Measurements from ENCODE around the gene ZNF761. TPM values are rescaled to one million over a fixed set of nuclear protein-coding genes. Genes with fewer than 3 reads are reported as not detected.
A peak's percentile ranks its signal among the peaks of the same experiment; 100 is the strongest.

ZNF761 gene
- total and polyA plus RNA-seq, 2 of the 13 experiments (the other 11 are each of a cell fraction or from before 2014, with no cell fraction given) = 11.6 to 16.2 TPM

DNA sequence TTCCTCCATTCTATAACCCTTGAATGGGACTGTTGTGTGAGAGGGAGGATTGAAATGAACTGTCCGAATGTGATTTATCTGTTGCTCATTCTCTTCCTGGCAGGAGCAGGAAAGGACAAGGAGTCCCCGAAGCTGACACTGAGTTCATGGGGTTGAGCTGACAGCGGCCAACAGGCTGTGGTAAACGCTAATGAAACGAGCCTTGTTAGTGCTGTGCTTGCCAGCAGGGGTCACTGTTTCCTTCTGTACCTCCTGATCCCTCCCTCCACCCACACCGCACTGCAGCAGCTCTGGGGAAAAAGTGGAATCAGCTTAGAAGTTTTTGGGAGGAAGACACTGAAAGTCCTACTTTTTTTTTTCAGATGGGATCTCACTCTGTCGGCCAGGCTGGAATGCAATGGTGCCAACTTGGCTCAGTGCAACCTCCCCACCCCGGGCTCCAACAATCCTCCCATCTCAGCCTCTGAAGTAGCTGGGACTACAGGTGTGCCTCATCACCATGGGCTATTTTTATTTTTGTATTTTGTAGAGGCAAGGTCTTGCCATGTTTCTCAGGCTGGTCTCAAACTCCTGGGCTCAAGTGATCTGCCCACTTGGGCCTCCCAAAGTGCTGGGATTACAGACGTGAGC is 6.7 kb upstream of the ZNF761 start (continued):
- TF ChIP-seq, protein P1, sequence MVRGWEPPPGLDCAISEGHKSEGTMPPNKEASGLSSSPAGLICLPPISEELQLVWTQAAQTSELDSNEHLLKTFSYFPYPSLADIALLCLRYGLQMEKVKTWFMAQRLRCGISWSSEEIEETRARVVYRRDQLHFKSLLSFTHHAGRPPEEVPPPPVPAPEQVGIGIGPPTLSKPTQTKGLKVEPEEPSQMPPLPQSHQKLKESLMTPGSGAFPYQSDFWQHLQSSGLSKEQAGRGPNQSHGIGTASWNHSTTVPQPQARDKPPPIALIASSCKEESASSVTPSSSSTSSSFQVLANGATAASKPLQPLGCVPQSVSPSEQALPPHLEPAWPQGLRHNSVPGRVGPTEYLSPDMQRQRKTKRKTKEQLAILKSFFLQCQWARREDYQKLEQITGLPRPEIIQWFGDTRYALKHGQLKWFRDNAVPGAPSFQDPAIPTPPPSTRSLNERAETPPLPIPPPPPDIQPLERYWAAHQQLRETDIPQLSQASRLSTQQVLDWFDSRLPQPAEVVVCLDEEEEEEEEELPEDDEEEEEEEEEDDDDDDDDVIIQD (CRISPR knock-in tag; IDR thresholded peaks at IDR 0.05; ENCODE audit: low read depth) = 0 out of 2 replicates have a peak, but pooled peaks have one; percentile 19
- TF ChIP-seq, protein P2, sequence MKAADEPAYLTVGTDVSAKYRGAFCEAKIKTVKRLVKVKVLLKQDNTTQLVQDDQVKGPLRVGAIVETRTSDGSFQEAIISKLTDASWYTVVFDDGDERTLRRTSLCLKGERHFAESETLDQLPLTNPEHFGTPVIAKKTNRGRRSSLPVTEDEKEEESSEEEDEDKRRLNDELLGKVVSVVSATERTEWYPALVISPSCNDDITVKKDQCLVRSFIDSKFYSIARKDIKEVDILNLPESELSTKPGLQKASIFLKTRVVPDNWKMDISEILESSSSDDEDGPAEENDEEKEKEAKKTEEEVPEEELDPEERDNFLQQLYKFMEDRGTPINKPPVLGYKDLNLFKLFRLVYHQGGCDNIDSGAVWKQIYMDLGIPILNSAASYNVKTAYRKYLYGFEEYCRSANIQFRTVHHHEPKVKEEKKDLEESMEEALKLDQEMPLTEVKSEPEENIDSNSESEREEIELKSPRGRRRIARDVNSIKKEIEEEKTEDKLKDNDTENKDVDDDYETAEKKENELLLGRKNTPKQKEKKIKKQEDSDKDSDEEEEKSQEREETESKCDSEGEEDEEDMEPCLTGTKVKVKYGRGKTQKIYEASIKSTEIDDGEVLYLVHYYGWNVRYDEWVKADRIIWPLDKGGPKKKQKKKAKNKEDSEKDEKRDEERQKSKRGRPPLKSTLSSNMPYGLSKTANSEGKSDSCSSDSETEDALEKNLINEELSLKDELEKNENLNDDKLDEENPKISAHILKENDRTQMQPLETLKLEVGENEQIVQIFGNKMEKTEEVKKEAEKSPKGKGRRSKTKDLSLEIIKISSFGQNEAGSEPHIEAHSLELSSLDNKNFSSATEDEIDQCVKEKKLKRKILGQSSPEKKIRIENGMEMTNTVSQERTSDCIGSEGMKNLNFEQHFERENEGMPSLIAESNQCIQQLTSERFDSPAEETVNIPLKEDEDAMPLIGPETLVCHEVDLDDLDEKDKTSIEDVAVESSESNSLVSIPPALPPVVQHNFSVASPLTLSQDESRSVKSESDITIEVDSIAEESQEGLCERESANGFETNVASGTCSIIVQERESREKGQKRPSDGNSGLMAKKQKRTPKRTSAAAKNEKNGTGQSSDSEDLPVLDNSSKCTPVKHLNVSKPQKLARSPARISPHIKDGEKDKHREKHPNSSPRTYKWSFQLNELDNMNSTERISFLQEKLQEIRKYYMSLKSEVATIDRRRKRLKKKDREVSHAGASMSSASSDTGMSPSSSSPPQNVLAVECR (CRISPR knock-in tag; IDR thresholded peaks at IDR 0.05; ENCODE audit: borderline replicate concordance) = peak; percentile 45; the same call in 1 of the 2 replicates
- peak; percentile 31; the same call in 1 of the 2 replicates for TF ChIP-seq FOXA3 (CRISPR knock-in tag; IDR thresholded peaks at IDR 0.05)
- TF ChIP-seq HDAC6 (IDR thresholded peaks at IDR 0.05; ENCODE audit: low read depth, low read length) = no peak
- TF ChIP-seq RXRB (CRISPR knock-in tag; IDR thresholded peaks at IDR 0.05; ENCODE audit: borderline replicate concordance) = 0 out of 2 replicates have a peak, but pooled peaks have one; percentile 27
- TF ChIP-seq MIER3 (CRISPR knock-in tag; IDR thresholded peaks at IDR 0.05; ENCODE audit: borderline replicate concordance) = 0 out of 2 replicates have a peak, but pooled peaks have one; percentile 30
- TF ChIP-seq RAD21 (CRISPR knock-in tag; IDR thresholded peaks at IDR 0.05) = peak; percentile 66
- peak; percentile 66 for TF ChIP-seq XRCC5 (optimal IDR thresholded peaks at IDR 0.05; ENCODE audit: low read length)
- peak; percentile 77; the same call in 1 of the 2 replicates for TF ChIP-seq ZBTB38 (CRISPR knock-in tag; IDR thresholded peaks at IDR 0.05)
- TF ChIP-seq, protein P3, sequence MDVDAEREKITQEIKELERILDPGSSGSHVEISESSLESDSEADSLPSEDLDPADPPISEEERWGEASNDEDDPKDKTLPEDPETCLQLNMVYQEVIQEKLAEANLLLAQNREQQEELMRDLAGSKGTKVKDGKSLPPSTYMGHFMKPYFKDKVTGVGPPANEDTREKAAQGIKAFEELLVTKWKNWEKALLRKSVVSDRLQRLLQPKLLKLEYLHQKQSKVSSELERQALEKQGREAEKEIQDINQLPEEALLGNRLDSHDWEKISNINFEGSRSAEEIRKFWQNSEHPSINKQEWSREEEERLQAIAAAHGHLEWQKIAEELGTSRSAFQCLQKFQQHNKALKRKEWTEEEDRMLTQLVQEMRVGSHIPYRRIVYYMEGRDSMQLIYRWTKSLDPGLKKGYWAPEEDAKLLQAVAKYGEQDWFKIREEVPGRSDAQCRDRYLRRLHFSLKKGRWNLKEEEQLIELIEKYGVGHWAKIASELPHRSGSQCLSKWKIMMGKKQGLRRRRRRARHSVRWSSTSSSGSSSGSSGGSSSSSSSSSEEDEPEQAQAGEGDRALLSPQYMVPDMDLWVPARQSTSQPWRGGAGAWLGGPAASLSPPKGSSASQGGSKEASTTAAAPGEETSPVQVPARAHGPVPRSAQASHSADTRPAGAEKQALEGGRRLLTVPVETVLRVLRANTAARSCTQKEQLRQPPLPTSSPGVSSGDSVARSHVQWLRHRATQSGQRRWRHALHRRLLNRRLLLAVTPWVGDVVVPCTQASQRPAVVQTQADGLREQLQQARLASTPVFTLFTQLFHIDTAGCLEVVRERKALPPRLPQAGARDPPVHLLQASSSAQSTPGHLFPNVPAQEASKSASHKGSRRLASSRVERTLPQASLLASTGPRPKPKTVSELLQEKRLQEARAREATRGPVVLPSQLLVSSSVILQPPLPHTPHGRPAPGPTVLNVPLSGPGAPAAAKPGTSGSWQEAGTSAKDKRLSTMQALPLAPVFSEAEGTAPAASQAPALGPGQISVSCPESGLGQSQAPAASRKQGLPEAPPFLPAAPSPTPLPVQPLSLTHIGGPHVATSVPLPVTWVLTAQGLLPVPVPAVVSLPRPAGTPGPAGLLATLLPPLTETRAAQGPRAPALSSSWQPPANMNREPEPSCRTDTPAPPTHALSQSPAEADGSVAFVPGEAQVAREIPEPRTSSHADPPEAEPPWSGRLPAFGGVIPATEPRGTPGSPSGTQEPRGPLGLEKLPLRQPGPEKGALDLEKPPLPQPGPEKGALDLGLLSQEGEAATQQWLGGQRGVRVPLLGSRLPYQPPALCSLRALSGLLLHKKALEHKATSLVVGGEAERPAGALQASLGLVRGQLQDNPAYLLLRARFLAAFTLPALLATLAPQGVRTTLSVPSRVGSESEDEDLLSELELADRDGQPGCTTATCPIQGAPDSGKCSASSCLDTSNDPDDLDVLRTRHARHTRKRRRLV (CRISPR knock-in tag; IDR thresholded peaks at IDR 0.05) = no peak
- no peak for TF ChIP-seq ZNF772 (CRISPR knock-in tag; IDR thresholded peaks at IDR 0.05)
- TF ChIP-seq, protein P4, sequence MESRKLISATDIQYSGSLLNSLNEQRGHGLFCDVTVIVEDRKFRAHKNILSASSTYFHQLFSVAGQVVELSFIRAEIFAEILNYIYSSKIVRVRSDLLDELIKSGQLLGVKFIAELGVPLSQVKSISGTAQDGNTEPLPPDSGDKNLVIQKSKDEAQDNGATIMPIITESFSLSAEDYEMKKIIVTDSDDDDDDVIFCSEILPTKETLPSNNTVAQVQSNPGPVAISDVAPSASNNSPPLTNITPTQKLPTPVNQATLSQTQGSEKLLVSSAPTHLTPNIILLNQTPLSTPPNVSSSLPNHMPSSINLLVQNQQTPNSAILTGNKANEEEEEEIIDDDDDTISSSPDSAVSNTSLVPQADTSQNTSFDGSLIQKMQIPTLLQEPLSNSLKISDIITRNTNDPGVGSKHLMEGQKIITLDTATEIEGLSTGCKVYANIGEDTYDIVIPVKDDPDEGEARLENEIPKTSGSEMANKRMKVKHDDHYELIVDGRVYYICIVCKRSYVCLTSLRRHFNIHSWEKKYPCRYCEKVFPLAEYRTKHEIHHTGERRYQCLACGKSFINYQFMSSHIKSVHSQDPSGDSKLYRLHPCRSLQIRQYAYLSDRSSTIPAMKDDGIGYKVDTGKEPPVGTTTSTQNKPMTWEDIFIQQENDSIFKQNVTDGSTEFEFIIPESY (CRISPR knock-in tag; IDR thresholded peaks at IDR 0.05) = peak; percentile 81
- no peak for TF ChIP-seq MEIS1 (CRISPR knock-in tag; IDR thresholded peaks at IDR 0.05; ENCODE audit: borderline replicate concordance)
- no peak for TF ChIP-seq SOX5 (CRISPR knock-in tag; IDR thresholded peaks at IDR 0.05; ENCODE audit: borderline replicate concordance)
- peak; percentile 39; the same call in 1 of the 2 replicates for TF ChIP-seq ERF (CRISPR knock-in tag; IDR thresholded peaks at IDR 0.05)
- no peak for TF ChIP-seq ZNF749 (CRISPR knock-in tag; IDR thresholded peaks at IDR 0.05; ENCODE audit: borderline replicate concordance)
- TF ChIP-seq GABPB1 (CRISPR knock-in tag; IDR thresholded peaks at IDR 0.05) = no peak

All from HepG2 (cell line).